KMS-11 (cell line): ENCODE results near the gene MAST4.
"Not testable (repeated sequence)": the region's sequence is repeated elsewhere in the genome, so short reads cannot be mapped to it uniquely, and the experiment has no call there.

Experiments
- H2AFZ ChIP-seq: fragments of 200-600 bp; sonication (generic); 2 replicates; pipeline ENCODE4 v1.6.1; 2016; ENCODE audit warnings: antibody characterized with exemption, mixed run types, low read depth
- H3K27ac ChIP-seq: fragments of 200-600 bp; sonication (generic); 2 replicates; pipeline ENCODE4 v1.6.1; 2016; ENCODE audit warnings: mild to moderate bottlenecking, mixed run types
- H3K27me3 ChIP-seq: fragments of 200-600 bp; sonication (generic); 2 replicates; pipeline ENCODE4 v1.6.1; 2017; ENCODE audit warnings: mild to moderate bottlenecking, low read depth, mixed run types, moderate library complexity; ENCODE audit not compliant: insufficient read depth
- H3K36me3 ChIP-seq: fragments of 200-600 bp; sonication (generic); 2 replicates; pipeline ENCODE4 v1.6.1; 2017; ENCODE audit warnings: mild to moderate bottlenecking, mixed run types; ENCODE audit not compliant: insufficient read depth
- H3K4me1 ChIP-seq: fragments of 200-600 bp; sonication (generic); 2 replicates; pipeline ENCODE4 v1.6.1; 2016; ENCODE audit warnings: mild to moderate bottlenecking, low read depth, mixed run types; ENCODE audit not compliant: poor library complexity, severe bottlenecking
- H3K4me2 ChIP-seq: fragments of 200-600 bp; sonication (generic); 2 replicates; pipeline ENCODE4 v1.7.0; 2016; ENCODE audit warnings: mild to moderate bottlenecking, mixed run types
- H3K4me3 ChIP-seq: fragments of 200-600 bp; sonication (generic); IDR thresholded peaks from 2 replicates; pipeline ENCODE4 v1.6.1; 2017; ENCODE audit warnings: low read depth, low read length, mixed read lengths; ENCODE audit not compliant: insufficient read depth
- H3K79me2 ChIP-seq: fragments of 200-600 bp; sonication (generic); 2 replicates; pipeline ENCODE4 v1.6.1; 2016; ENCODE audit warnings: low read depth, mixed run types; ENCODE audit not compliant: insufficient read depth
- H3K9ac ChIP-seq: fragments of 200-600 bp; sonication (generic); 2 replicates; pipeline ENCODE4 v1.6.1; 2016; ENCODE audit warnings: mild to moderate bottlenecking, mixed run types
- H4K20me1 ChIP-seq: fragments of 200-600 bp; sonication (generic); 2 replicates; pipeline ENCODE4 v1.6.1; 2016; ENCODE audit warnings: mild to moderate bottlenecking, mixed run types; ENCODE audit not compliant: insufficient read depth
- CTCF ChIP-seq: fragments of 200-600 bp; sonication (generic); conservative IDR thresholded peaks from 2 replicates; pipeline ENCODE4 v1.6.1; 2017; ENCODE audit warnings: low read depth, mild to moderate bottlenecking, antibody characterized with exemption, low read length, moderate library complexity, mixed read lengths

MAST4 gene

GRCh38 chr5:67168069-67168468 is 571.9 kb downstream of the MAST4 start:
- Histone ChIP-seq H3K4me2 (no peak overlapping the region), H3K79me2 (no peaks in the 10 kb centered on the region), H3K4me1 (no peaks in the 10 kb centered on the region), H4K20me1 (no peaks in the 10 kb centered on the region), H2AFZ (no peak overlapping the region), H3K4me3 (no peak overlapping the region), H3K36me3 (no peaks in the 10 kb centered on the region), H3K9ac (no peak overlapping the region), H3K27ac (no peak overlapping the region), H3K27me3 (no peaks in the 10 kb centered on the region)
- no peak for TF ChIP-seq CTCF

- H3K36me3 ChIP-seq: no peaks in the 10 kb centered on the region
- no peak for TF ChIP-seq CTCF
These were observed 574.6 kb downstream of the MAST4 start for GRCh38 chr5:67170767-67171166.

GRCh38 chr5:67173351-67173750 is 577.2 kb downstream of the MAST4 start:
- not testable (repeated sequence) for H4K20me1 ChIP-seq, H3K4me3 ChIP-seq, H3K4me1 ChIP-seq, H3K9ac ChIP-seq, H3K36me3 ChIP-seq, H3K79me2 ChIP-seq, H2AFZ ChIP-seq, H3K27me3 ChIP-seq, H3K27ac ChIP-seq, H3K4me2 ChIP-seq

More at GRCh38 chr5:67170767-67171166, 574.6 kb downstream of the MAST4 start:
- Histone ChIP-seq H3K4me1 (no peaks in the 10 kb centered on the region), H3K27me3 (no peaks in the 10 kb centered on the region), H3K79me2 (no peaks in the 10 kb centered on the region), H3K27ac (no peak overlapping the region), H3K9ac (no peak overlapping the region), H3K4me2 (no peak overlapping the region), H3K4me3 (no peak overlapping the region), H2AFZ (no peak overlapping the region), H4K20me1 (no peaks in the 10 kb centered on the region)

GRCh38 chr5:67173959-67174358 is 577.8 kb downstream of the MAST4 start:
- Histone ChIP-seq H3K9ac (no peak overlapping the region), H4K20me1 (no peaks in the 10 kb centered on the region), H3K4me3 (no peak overlapping the region), H3K27me3 (no peaks in the 10 kb centered on the region), H3K4me1 (no peaks in the 10 kb centered on the region), H3K27ac (no peak overlapping the region), H3K79me2 (no peaks in the 10 kb centered on the region), H3K36me3 (no peaks in the 10 kb centered on the region), H2AFZ (no peak overlapping the region), H3K4me2 (no peak overlapping the region)
- no peak for TF ChIP-seq CTCF

GRCh38 chr5:67176936-67177335 is 580.7 kb downstream of the MAST4 start:
- no peak overlapping the region for H3K4me3 ChIP-seq
- no peaks in the 10 kb centered on the region for H3K27me3 ChIP-seq
- TF ChIP-seq CTCF: no peak
- no peaks in the 10 kb centered on the region for H3K36me3 ChIP-seq
- no peak overlapping the region for H3K9ac ChIP-seq
- no peaks in the 10 kb centered on the region for H3K4me1 ChIP-seq
- H4K20me1 ChIP-seq: no peaks in the 10 kb centered on the region
- no peak overlapping the region for H3K4me2 ChIP-seq
- H3K79me2 ChIP-seq: no peaks in the 10 kb centered on the region
- no peak overlapping the region for H3K27ac ChIP-seq
- no peak overlapping the region for H2AFZ ChIP-seq
